22Rv1 (cell line): ENCODE data around the gene LRBA.

Experiments
- CTCF ChIP-seq: fragments of 450-650 bp; IDR thresholded peaks from 2 replicates; pipeline ENCODE4 v1.5.1; 2017; ENCODE audit warnings: mild to moderate bottlenecking
- ZFX ChIP-seq: fragments of 450-650 bp; IDR thresholded peaks from 2 replicates; pipeline ENCODE4 v1.6.1; 2017; ENCODE audit warnings: antibody characterized with exemption, borderline replicate concordance

- TF ChIP-seq CTCF (no peak), ZFX (no peak)
Measured at GRCh38 chr4:150586162-150586810, 428.8 kb downstream of the LRBA start.
